Endothelial cell of umbilical vein (primary cell): ENCODE data around the gene LOXHD1.

Experiments used
- EZH2 ChIP-seq: IDR thresholded peaks from 2 replicates; pipeline ENCODE4 v1.6.1; 2012; ENCODE audit warnings: borderline replicate concordance, low read depth, mild to moderate bottlenecking, moderate library complexity, low read length, inconsistent platforms; ENCODE audit not compliant: severe bottlenecking
- TF ChIP-seq, protein P1 (sequence below), 2 donors: IDR thresholded peaks; 1 replicate in 1 of 2; 2 replicates in 1 of 2; pipeline ENCODE4 v1.5.1; 2011; ENCODE audit warnings: low read length in 2 of 2, mild to moderate bottlenecking in 2 of 2, moderate library complexity in 2 of 2, control low read depth in 1 of 2, inconsistent platforms in 1 of 2, low read depth in 1 of 2; ENCODE audit not compliant: insufficient read depth in 1 of 2; ENCODE audit errors: extremely low read depth in 1 of 2

DNA sequence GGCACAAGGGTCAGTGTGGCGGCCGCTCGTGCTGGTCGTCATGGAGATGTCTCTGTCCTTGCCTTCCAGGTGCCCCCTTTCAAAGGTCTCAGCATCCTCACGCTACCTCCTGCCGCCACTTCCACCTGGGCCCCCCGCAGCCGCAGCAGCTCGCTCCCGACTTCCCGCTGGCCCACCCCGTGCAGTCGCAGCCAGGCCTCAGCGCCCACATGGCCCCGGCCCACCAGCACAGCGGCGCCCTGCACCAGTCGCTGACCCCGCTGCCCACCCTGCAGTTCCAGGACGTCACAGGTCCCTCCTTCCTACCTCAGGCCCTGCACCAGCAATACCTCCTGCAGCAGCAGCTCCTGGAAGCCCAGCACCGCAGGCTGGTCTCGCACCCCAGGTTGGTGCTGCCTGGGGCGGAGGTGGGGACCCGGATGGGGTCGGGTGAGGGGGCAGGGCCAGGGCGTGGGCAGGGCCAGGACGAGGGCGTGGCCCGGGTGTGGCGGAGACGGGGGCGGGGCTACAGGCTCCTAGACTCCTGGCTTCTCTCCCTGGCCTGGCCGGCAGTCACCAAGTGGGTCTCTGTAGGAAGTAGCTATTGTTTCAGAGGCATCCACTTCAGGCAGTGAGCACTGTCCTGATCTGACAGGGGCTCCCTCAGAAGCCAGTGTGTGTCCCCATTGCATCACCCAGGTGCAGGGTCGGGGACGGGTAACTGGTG, 223.7 kb downstream of the LOXHD1 start:
- TF ChIP-seq, protein P1, sequence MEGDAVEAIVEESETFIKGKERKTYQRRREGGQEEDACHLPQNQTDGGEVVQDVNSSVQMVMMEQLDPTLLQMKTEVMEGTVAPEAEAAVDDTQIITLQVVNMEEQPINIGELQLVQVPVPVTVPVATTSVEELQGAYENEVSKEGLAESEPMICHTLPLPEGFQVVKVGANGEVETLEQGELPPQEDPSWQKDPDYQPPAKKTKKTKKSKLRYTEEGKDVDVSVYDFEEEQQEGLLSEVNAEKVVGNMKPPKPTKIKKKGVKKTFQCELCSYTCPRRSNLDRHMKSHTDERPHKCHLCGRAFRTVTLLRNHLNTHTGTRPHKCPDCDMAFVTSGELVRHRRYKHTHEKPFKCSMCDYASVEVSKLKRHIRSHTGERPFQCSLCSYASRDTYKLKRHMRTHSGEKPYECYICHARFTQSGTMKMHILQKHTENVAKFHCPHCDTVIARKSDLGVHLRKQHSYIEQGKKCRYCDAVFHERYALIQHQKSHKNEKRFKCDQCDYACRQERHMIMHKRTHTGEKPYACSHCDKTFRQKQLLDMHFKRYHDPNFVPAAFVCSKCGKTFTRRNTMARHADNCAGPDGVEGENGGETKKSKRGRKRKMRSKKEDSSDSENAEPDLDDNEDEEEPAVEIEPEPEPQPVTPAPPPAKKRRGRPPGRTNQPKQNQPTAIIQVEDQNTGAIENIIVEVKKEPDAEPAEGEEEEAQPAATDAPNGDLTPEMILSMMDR (IDR thresholded peaks at IDR 0.05; ENCODE audit: extremely low read depth in 1 of 2, insufficient read depth in 1 of 2, low read depth in 1 of 2, low read length in 2 of 2), result no peak
- TF ChIP-seq EZH2, result no peak
